ENCODE measurements around the gene JAZF1. TPM values are rescaled to one million over a fixed set of nuclear protein-coding genes. Genes with fewer than 3 reads are reported as not detected.

JAZF1 gene
- total and polyA plus RNA-seq, 2 of the 8 experiments (the other 6 are each of a cell fraction or from before 2014, with no cell fraction given), result 2.6 to 21.8 TPM

- no peak overlapping the region for H2BK5ac ChIP-seq (ENCODE audit: low read depth, low read length)
- WGBS, 2 experiments (ENCODE audit: extremely low coverage in 1 of 2, insufficient coverage in 1 of 2, insufficient read length in 1 of 2, insufficient replicate concordance in 2 of 2, low coverage in 1 of 2, low lambda C conversion rate in 2 of 2, missing lambda C conversion rate in 1 of 2), result 76% methylated on average over 4 of the region's 4 CpGs; no CpG with 5 or more reads in 1 of the 2 experiments
- H2AK5ac ChIP-seq (ENCODE audit: low read depth, low read length), result no peak overlapping the region
- no peak overlapping the region for H2BK12ac ChIP-seq (ENCODE audit: low read depth, low read length)
- H3K9me3 ChIP-seq (ENCODE audit: insufficient read depth in 2 of 2, low read depth in 1 of 2, low read length in 1 of 2), result no peaks in the 10 kb centered on the region
- no peaks in the 10 kb centered on the region; the same call in 1 of the 2 replicates for H3K23me2 ChIP-seq (ENCODE audit: low read depth, low read length)
- H2BK120ac ChIP-seq (replicated peaks; ENCODE audit: low read depth, low read length), result no peak overlapping the region
- no peak overlapping the region for H2AFZ ChIP-seq (ENCODE audit: low read length)
- H3K14ac ChIP-seq (ENCODE audit: insufficient read length), result no peak overlapping the region
- H4K5ac ChIP-seq (ENCODE audit: insufficient read length, low read depth, low read length), result no peak overlapping the region
- no peak overlapping the region for H2BK15ac ChIP-seq (ENCODE audit: low read length)
- CTCF ChIA-PET (ENCODE audit: partially characterized antibody), result interaction anchor here (1.0 kb wide), 1 partner anchor 307 kb away, joined by 3 read pairs; no protein-coding TSS in a partner anchor
- H3K79me2 ChIP-seq (ENCODE audit: control insufficient read depth in 1 of 2, insufficient read depth in 2 of 2, low read length in 2 of 2), result no peaks in the 10 kb centered on the region
- no peak overlapping the region for H3K56ac ChIP-seq (replicated peaks; ENCODE audit: insufficient read length, low read depth, low read length)
- POLR2A ChIA-PET (ENCODE audit: partially characterized antibody), result no interaction called here
- no peaks in the 10 kb centered on the region for H3K36me3 ChIP-seq (ENCODE audit: control insufficient read depth in 2 of 4, insufficient read depth in 4 of 4, low read length in 3 of 4)
- H4K91ac ChIP-seq (replicated peaks; ENCODE audit: insufficient read length, low read length), result no peak overlapping the region
- no peak overlapping the region for H3K18ac ChIP-seq (ENCODE audit: extremely low read depth, low read length)
- H3K4me2 ChIP-seq (ENCODE audit: insufficient read depth in 1 of 2, low read depth in 2 of 2, low read length in 2 of 2), result no peak overlapping the region; a peak in 1 of 4 replicates
- no peaks in the 10 kb centered on the region for H3K27me3 ChIP-seq (replicated peaks in 1 of 4; ENCODE audit: control insufficient read depth in 3 of 4, extremely low read depth in 1 of 4, insufficient read depth in 3 of 4, low read length in 3 of 4)
- no peak for TF ChIP-seq POU5F1 (IDR thresholded peaks at IDR 0.05; ENCODE audit: low read depth, low read length)
- no peak for TF ChIP-seq CTCF (IDR thresholded peaks at IDR 0.05; ENCODE audit: control extremely low read depth in 1 of 3, insufficient read depth in 1 of 3, low read depth in 1 of 3, low read length in 3 of 3)
- no peak for TF ChIP-seq BACH1 (IDR thresholded peaks at IDR 0.05; ENCODE audit: low read length)
- no peak overlapping the region for H3K4ac ChIP-seq (replicated peaks; ENCODE audit: insufficient read length, low read depth, low read length)
- H3K9ac ChIP-seq (replicated peaks in 1 of 4; ENCODE audit: extremely low read depth in 1 of 4, low read depth in 3 of 4, low read length in 3 of 4), result no peak overlapping the region
- DNase-seq (ENCODE audit: low read depth in 1 of 2, low spot score in 2 of 2) (no peak), FAIRE-seq (no peak)
- H3K23ac ChIP-seq (ENCODE audit: insufficient read length), result no peak overlapping the region
- H4K20me1 ChIP-seq (replicated peaks in 1 of 2; ENCODE audit: control insufficient read depth in 1 of 2, insufficient read depth in 2 of 2, low read length in 2 of 2), result no peaks in the 10 kb centered on the region
- peaks cover 0 to 7% (median 4%) of the 10 kb centered on the region in 4 experiments; a peak in 3 of 7 replicates for H3K4me1 ChIP-seq (replicated peaks in 1 of 4; ENCODE audit: control insufficient read depth in 3 of 4, insufficient read depth in 4 of 4, low read length in 3 of 4)
- H3K4me3 ChIP-seq (ENCODE audit: extremely low read depth in 1 of 4, insufficient read depth in 2 of 4, low read depth in 3 of 4, low read length in 4 of 4), result no peak overlapping the region
- no peaks in the 10 kb centered on the region for H3K79me1 ChIP-seq (ENCODE audit: low read depth, low read length)
- H4K8ac ChIP-seq (ENCODE audit: extremely low read depth, insufficient read depth, low read length), result no peak overlapping the region
- no peak overlapping the region for H3K27ac ChIP-seq (ENCODE audit: low read depth, low read length)
- H2BK20ac ChIP-seq (ENCODE audit: low read length), result no peak overlapping the region
Observed at GRCh38 chr7:27883696-27884095, 296.9 kb downstream of the JAZF1 start.

Data from H1 (cell line).